Tibial nerve (tissue), 3 donors: Measurements from ENCODE around the gene ABCA7.

Source experiments
- POLR2A ChIP-seq, 2 donors: fragments of 450-650 bp; IDR thresholded peaks; one replicate each; pipeline ENCODE4 v1.6.1; 2017; ENCODE audit warnings: antibody characterized with exemption in 2 of 2, mild to moderate bottlenecking in 2 of 2, moderate library complexity in 2 of 2
- TF ChIP-seq, protein P1 (sequence below), 5 experiments: fragments of 200-600 bp in 3 of 5; fragments of 450-650 bp in 2 of 5; sonication (generic) in 3 of 5; IDR thresholded peaks; one replicate each; pipeline ENCODE4 v1.5.1; 2016 to 2019; ENCODE audit warnings: antibody characterized with exemption in 5 of 5, mild to moderate bottlenecking in 3 of 5, moderate library complexity in 2 of 5

GRCh38 chr19:994516-994915, 45.4 kb upstream of the ABCA7 start:
- TF ChIP-seq, protein P1, sequence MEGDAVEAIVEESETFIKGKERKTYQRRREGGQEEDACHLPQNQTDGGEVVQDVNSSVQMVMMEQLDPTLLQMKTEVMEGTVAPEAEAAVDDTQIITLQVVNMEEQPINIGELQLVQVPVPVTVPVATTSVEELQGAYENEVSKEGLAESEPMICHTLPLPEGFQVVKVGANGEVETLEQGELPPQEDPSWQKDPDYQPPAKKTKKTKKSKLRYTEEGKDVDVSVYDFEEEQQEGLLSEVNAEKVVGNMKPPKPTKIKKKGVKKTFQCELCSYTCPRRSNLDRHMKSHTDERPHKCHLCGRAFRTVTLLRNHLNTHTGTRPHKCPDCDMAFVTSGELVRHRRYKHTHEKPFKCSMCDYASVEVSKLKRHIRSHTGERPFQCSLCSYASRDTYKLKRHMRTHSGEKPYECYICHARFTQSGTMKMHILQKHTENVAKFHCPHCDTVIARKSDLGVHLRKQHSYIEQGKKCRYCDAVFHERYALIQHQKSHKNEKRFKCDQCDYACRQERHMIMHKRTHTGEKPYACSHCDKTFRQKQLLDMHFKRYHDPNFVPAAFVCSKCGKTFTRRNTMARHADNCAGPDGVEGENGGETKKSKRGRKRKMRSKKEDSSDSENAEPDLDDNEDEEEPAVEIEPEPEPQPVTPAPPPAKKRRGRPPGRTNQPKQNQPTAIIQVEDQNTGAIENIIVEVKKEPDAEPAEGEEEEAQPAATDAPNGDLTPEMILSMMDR (IDR thresholded peaks at IDR 0.05): no peak
- no peak for TF ChIP-seq POLR2A (IDR thresholded peaks at IDR 0.05)
